ENCODE measurements around the gene FMN1. TPM values are rescaled to one million over a fixed set of nuclear protein-coding genes. Genes with fewer than 3 reads are reported as not detected.
A peak's percentile ranks its signal among the peaks of the same experiment; 100 is the strongest.

The FMN1 gene
- polyA plus RNA-seq, 3 donors = 0.28 to 3.7 (median 0.34) TPM

DNA sequence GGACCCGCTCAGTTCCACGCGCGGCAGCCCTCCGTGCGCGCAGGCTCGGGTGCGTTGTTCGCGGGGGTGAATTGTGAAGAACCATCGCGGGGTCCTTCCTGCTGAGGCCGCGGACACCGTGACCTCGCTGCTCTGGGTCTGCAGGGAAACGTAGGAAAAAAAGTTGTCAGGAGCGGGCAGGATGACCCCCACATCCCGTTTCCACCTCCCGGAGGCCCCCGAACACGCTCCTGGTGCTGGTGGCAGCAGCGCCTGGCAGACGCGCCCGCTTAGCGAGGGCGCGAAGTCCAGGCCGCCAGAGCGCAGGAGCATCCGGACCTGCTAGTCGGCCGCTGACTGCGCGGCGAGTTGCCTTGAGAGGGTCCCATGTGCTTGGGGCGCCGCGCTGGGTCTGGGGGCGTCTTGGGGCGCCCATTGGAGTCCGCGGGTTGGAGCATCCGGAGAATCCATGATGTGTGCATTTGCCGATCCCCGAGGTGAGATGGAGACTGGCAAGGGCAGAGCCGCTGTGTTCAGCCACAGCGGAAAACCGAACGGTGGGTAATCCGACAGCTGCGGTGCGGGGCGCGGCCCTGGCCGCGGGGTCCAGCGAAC lies 476.2 kb downstream of the FMN1 start:
- H4K20me1 ChIP-seq (ENCODE audit: insufficient read depth, low read length) = no peaks in the 10 kb centered on the region
- no peak for DNase-seq
- no peaks in the 10 kb centered on the region for H3K79me2 ChIP-seq (ENCODE audit: insufficient read depth, low read length)
- H3K27me3 Mint-ChIP-seq (ENCODE audit: low read depth in 3 of 3) = peaks cover 83 to 95% (median 84%) of the 10 kb centered on the region in 3 donors
- peaks cover 0 to 4% of the 10 kb centered on the region in 2 donors for H3K36me3 Mint-ChIP-seq
- H3K36me3 ChIP-seq (replicated peaks in 1 of 2; ENCODE audit: control insufficient read depth in 1 of 2, insufficient read depth in 2 of 2, low read length in 2 of 2) = no peaks in the 10 kb centered on the region
- H3K27me3 ChIP-seq (ENCODE audit: control insufficient read depth in 2 of 2, insufficient read depth in 2 of 2, low read length in 2 of 2) = peaks cover 84 to 93% of the 10 kb centered on the region in 2 donors
- H2AFZ ChIP-seq (ENCODE audit: insufficient read depth, low read depth, low read length, poor library complexity, severe bottlenecking) = peak overlapping the region; percentile 42
- intact Hi-C loops (cut with micrococcal nuclease) = no loop called here
- peaks cover 0 to 12% (median 6%) of the 10 kb centered on the region in 7 donors for H3K9me3 Mint-ChIP-seq
- peaks cover 22 to 30% of the 10 kb centered on the region in 2 donors for H3K4me1 ChIP-seq (ENCODE audit: control insufficient read depth in 1 of 2, insufficient read depth in 2 of 2, low read length in 2 of 2)
- 4% methylated on average over 59 of the region's 60 CpGs for WGBS (ENCODE audit: insufficient coverage)
- peaks cover 3 to 23% of the 10 kb centered on the region in 2 donors for H3K9me3 ChIP-seq (replicated peaks in 1 of 2; ENCODE audit: control insufficient read depth in 1 of 2, insufficient read depth in 1 of 2, low read length in 2 of 2)
- H3K9ac ChIP-seq (ENCODE audit: insufficient read depth, low read length, poor library complexity, severe bottlenecking) = no peak overlapping the region
- H3K4me2 ChIP-seq (replicated peaks; ENCODE audit: extremely low read depth, low read length, poor library complexity, severe bottlenecking) = peak overlapping the region; percentile 68
- TF ChIP-seq, protein P1, sequence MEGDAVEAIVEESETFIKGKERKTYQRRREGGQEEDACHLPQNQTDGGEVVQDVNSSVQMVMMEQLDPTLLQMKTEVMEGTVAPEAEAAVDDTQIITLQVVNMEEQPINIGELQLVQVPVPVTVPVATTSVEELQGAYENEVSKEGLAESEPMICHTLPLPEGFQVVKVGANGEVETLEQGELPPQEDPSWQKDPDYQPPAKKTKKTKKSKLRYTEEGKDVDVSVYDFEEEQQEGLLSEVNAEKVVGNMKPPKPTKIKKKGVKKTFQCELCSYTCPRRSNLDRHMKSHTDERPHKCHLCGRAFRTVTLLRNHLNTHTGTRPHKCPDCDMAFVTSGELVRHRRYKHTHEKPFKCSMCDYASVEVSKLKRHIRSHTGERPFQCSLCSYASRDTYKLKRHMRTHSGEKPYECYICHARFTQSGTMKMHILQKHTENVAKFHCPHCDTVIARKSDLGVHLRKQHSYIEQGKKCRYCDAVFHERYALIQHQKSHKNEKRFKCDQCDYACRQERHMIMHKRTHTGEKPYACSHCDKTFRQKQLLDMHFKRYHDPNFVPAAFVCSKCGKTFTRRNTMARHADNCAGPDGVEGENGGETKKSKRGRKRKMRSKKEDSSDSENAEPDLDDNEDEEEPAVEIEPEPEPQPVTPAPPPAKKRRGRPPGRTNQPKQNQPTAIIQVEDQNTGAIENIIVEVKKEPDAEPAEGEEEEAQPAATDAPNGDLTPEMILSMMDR (IDR thresholded peaks at IDR 0.05) = no peak
- H3K4me1 Mint-ChIP-seq = peaks cover 25% of the 10 kb centered on the region
- no peak overlapping the region for H3K27ac ChIP-seq (ENCODE audit: low read depth in 1 of 2, low read length in 2 of 2)
- no peak overlapping the region for H3K27ac Mint-ChIP-seq
- peak overlapping the region in 1 of 3 experiments; percentile 57 for H3K4me3 ChIP-seq (replicated peaks in 1 of 3; ENCODE audit: low read depth in 2 of 3, low read length in 3 of 3)
- peak overlapping the region in 1 of 2 donors; percentile 82 for H3K4me3 Mint-ChIP-seq

DNA sequence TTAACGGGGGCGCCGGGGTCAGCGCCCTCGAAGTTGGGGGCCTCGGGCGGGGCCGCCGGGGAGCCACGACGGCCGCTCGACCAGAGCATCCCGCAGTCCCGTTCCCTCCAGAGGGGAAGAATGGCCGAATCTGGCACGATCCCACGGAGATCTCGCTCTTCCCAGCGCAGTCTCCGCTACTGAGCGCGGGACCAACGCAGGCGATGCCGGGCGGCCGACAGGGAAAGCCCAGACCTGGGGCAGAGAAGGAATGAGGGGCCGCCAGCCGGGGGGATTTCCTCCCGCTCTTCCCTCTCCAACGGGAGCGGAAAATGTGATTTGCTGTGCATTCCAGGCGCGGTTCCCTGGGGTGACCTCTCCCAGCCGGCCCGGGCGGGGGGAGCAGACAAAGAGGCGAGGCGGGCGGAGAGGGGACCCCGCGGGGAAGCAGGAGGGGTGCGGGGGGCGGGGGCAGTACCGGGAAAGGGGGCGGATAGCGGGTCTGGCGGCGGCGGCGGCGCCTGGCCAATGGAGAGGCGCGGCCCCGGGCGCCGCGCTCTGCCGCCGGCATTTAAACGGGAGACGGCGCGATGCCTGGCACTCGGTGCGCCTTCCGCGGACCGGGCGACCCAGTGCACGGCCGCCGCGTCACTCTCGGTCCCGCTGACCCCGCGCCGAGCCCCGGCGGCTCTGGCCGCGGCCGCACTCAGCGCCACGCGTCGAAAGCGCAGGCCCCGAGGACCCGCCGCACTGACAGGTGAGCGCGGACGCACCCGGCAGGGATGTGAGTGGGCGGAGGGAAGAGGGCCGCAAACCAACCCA lies 476.9 kb downstream of the FMN1 start, which contains the start of gene GREM1:
Gene GREM1 (plus strand): TSS at position 579 of the 801 bp plus-strand sequence. CDS start 12,687 bp downstream, outside the sequence.
- peak within 1 kb of the TSS; percentile 42 for H2AFZ ChIP-seq (ENCODE audit: insufficient read depth, low read depth, low read length, poor library complexity, severe bottlenecking)
- no peaks in the 10 kb centered on the region for H4K20me1 ChIP-seq (ENCODE audit: insufficient read depth, low read length)
- no peaks in the 10 kb centered on the region for H3K79me2 ChIP-seq (ENCODE audit: insufficient read depth, low read length)
- no peak within 1 kb of the TSS for H3K27ac ChIP-seq (ENCODE audit: low read depth in 1 of 2, low read length in 2 of 2)
- Mint-ChIP-seq H3K4me3 (peak within 1 kb of the TSS; percentile 52 to 85), H3K4me1 (peaks cover 25% of the 10 kb centered on the region), H3K36me3 (peaks cover 0 to 4% of the 10 kb centered on the region in 2 donors), H3K9me3 (peaks cover 0 to 12% (median 6%) of the 10 kb centered on the region in 7 donors), H3K27ac (peak within 1 kb of the TSS in 1 of 7 donors; percentile 46), H3K27me3 (ENCODE audit: low read depth in 3 of 3) (peaks cover 80 to 92% (median 82%) of the 10 kb centered on the region in 3 donors)
- H3K4me1 ChIP-seq (ENCODE audit: control insufficient read depth in 1 of 2, insufficient read depth in 2 of 2, low read length in 2 of 2) = peaks cover 22 to 30% of the 10 kb centered on the region in 2 donors
- DNase-seq = no peak
- H3K4me3 ChIP-seq (replicated peaks in 1 of 3; ENCODE audit: low read depth in 2 of 3, low read length in 3 of 3) = peak within 1 kb of the TSS in 2 of 3 experiments; percentile 39 to 57
- peaks cover 3 to 23% of the 10 kb centered on the region in 2 donors for H3K9me3 ChIP-seq (replicated peaks in 1 of 2; ENCODE audit: control insufficient read depth in 1 of 2, insufficient read depth in 1 of 2, low read length in 2 of 2)
- 2% methylated on average over 82 of the region's 99 CpGs for WGBS (ENCODE audit: insufficient coverage)
- intact Hi-C loops (cut with micrococcal nuclease) = no loop called here
- peak within 1 kb of the TSS; percentile 68 for H3K4me2 ChIP-seq (replicated peaks; ENCODE audit: extremely low read depth, low read length, poor library complexity, severe bottlenecking)
- TF ChIP-seq, protein P1 (IDR thresholded peaks at IDR 0.05) = no peak
- no peaks in the 10 kb centered on the region for H3K36me3 ChIP-seq (replicated peaks in 1 of 2; ENCODE audit: control insufficient read depth in 1 of 2, insufficient read depth in 2 of 2, low read length in 2 of 2)
- H3K9ac ChIP-seq (ENCODE audit: insufficient read depth, low read length, poor library complexity, severe bottlenecking) = no peak within 1 kb of the TSS
- peaks cover 85 to 91% of the 10 kb centered on the region in 2 donors for H3K27me3 ChIP-seq (ENCODE audit: control insufficient read depth in 2 of 2, insufficient read depth in 2 of 2, low read length in 2 of 2)
